GM21528 (cell line): ENCODE data around the gene RNF5.
"Not testable (repeated sequence)": the region's sequence is repeated elsewhere in the genome, so short reads cannot be mapped to it uniquely, and the experiment has no call there.

Experiments
- ATAC-seq: cut with Tn5 transposase; IDR thresholded peaks from one replicate; pipeline ENCODE4 v1.9.1; 2021; ENCODE audit warnings: mild to moderate bottlenecking, moderate library complexity; ENCODE audit not compliant: unreplicated experiment, low FRiP score

Gene RNF5

GRCh38 chr6:32175322-32175710 is 2.9 kb upstream of the RNF5 start:
- ATAC-seq = no peak

GRCh38 chr6:32175711-32176475 is 2.3 kb upstream of the RNF5 start, which contains the start of gene AGPAT1:
TSS of gene AGPAT1 (minus strand) at chr6:32176084. CDS start at chr6:32171496, 4,588 bp downstream.
- ATAC-seq = peak; percentile 46

GRCh38 chr6:32176476-32177182 is 1.6 kb upstream of the RNF5 start:
- no peak for ATAC-seq

GRCh38 chr6:32177183-32177787 is 920 bp upstream of the RNF5 start:
- peak; percentile 7 for ATAC-seq

GRCh38 chr6:32178547-32179440 is 589 bp downstream of the RNF5 start:
- ATAC-seq = no peak

- ATAC-seq = no peak
Measured at GRCh38 chr6:32179766-32180405, 1.7 kb downstream of the RNF5 start.

- no peak for ATAC-seq
Measured at GRCh38 chr6:32181148-32181702, 3.0 kb downstream of the RNF5 start.

- ATAC-seq = no peak
Measured at GRCh38 chr6:32181915-32182529, 3.8 kb downstream of the RNF5 start.

GRCh38 chr6:32182555-32182981 is 4.4 kb downstream of the RNF5 start:
- no peak for ATAC-seq

GRCh38 chr6:32183030-32183429 is 4.8 kb downstream of the RNF5 start:
- no peak for ATAC-seq

- ATAC-seq = no peak
Measured at GRCh38 chr6:32183483-32184083, 5.4 kb downstream of the RNF5 start.

GRCh38 chr6:32184084-32184640 is 6.0 kb downstream of the RNF5 start, which contains the start of gene AGER:
TSS of gene AGER (minus strand) at chr6:32184253. CDS start at chr6:32184222, 31 bp downstream.
- no peak for ATAC-seq

- ATAC-seq = not testable (repeated sequence)
Measured at GRCh38 chr6:32185681-32186131, 7.5 kb downstream of the RNF5 start.

GRCh38 chr6:32186151-32186840 is 8.1 kb downstream of the RNF5 start:
- not testable (repeated sequence) for ATAC-seq

- no peak for ATAC-seq
Measured at GRCh38 chr6:32187009-32187709, 9.0 kb downstream of the RNF5 start.

GRCh38 chr6:32187725-32188380 is 9.6 kb downstream of the RNF5 start:
- not testable (repeated sequence) for ATAC-seq
